ENCODE measurements around the gene PHF13.

- TF ChIP-seq POLR2A (IDR thresholded peaks at IDR 0.05), result peak in 1 of 4 donors; percentile 43
- TF ChIP-seq, protein P1, sequence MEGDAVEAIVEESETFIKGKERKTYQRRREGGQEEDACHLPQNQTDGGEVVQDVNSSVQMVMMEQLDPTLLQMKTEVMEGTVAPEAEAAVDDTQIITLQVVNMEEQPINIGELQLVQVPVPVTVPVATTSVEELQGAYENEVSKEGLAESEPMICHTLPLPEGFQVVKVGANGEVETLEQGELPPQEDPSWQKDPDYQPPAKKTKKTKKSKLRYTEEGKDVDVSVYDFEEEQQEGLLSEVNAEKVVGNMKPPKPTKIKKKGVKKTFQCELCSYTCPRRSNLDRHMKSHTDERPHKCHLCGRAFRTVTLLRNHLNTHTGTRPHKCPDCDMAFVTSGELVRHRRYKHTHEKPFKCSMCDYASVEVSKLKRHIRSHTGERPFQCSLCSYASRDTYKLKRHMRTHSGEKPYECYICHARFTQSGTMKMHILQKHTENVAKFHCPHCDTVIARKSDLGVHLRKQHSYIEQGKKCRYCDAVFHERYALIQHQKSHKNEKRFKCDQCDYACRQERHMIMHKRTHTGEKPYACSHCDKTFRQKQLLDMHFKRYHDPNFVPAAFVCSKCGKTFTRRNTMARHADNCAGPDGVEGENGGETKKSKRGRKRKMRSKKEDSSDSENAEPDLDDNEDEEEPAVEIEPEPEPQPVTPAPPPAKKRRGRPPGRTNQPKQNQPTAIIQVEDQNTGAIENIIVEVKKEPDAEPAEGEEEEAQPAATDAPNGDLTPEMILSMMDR (IDR thresholded peaks at IDR 0.05), result no peak
Observed at GRCh38 chr1:6600410-6601048, 13.0 kb upstream of the PHF13 start.
